PC-3 (cell line): Measurements from ENCODE around the gene PPFIBP2. TPM values are rescaled to one million over a fixed set of nuclear protein-coding genes. Genes with fewer than 3 reads are reported as not detected.

Source experiments
- ATAC-seq: fragments of 200-7000 bp; cut with Tn5 transposase; 2 replicates; pipeline ENCODE4 v1.9.1; 2020; ENCODE audit warnings: mild to moderate bottlenecking, moderate library complexity
- BruUV-seq: library from RNA; stranded (reverse); fragments of 400-500 nt; replicated peaks from 2 replicates; lab custom pipeline; 2021; lab: Mats Ljungman, UMichigan
- CTCF ChIA-PET: fragments of 300-600 bp; sonication (Branson Sonifier 250); formaldehyde crosslinking; loops from one replicate; lab custom pipeline; 2022; ENCODE audit warnings: antibody characterized with exemption; lab: Charles Lee
- POLR2A ChIA-PET: fragments of 300-600 bp; sonication (Branson Sonifier 250); formaldehyde crosslinking; loops from one replicate; lab custom pipeline; 2022; ENCODE audit warnings: antibody characterized with exemption; ENCODE audit not compliant: unreplicated experiment; lab: Charles Lee
- DNase-seq: peaks from one replicate; pipeline ENCODE4 v3.0.0-alpha.2; 2015
- H2AFZ ChIP-seq: fragments of 300-600 bp; sonication (generic); 2 replicates; pipeline ENCODE4 v1.6.0; 2016; ENCODE audit warnings: antibody characterized with exemption, low read length
- H3F3A ChIP-seq: fragments of 300-600 bp; sonication (generic); one replicate; pipeline ENCODE4 v1.6.0; 2017; ENCODE audit warnings: antibody characterized with exemption, low read length, control low read depth, mild to moderate bottlenecking; ENCODE audit not compliant: unreplicated experiment
- H3K27ac ChIP-seq: fragments of 300-600 bp; sonication (generic); 2 replicates; pipeline ENCODE4 v1.5.1; 2016; ENCODE audit warnings: mild to moderate bottlenecking, low read length
- H3K27me3 ChIP-seq: fragments of 300-600 bp; sonication (generic); 2 replicates; pipeline ENCODE4 v1.6.1; 2016; ENCODE audit warnings: low read length, mixed read lengths
- H3K36me3 ChIP-seq: fragments of 300-600 bp; sonication (generic); 2 replicates; pipeline ENCODE4 v1.6.1; 2016; ENCODE audit warnings: low read depth, mixed run types, low read length, mixed read lengths
- H3K4me1 ChIP-seq: fragments of 300-600 bp; sonication (generic); 2 replicates; pipeline ENCODE4 v1.5.1; 2016; ENCODE audit warnings: low read length; ENCODE audit not compliant: insufficient read depth
- H3K4me2 ChIP-seq: fragments of 300-600 bp; sonication (generic); 2 replicates; pipeline ENCODE4 v1.6.0; 2016; ENCODE audit warnings: low read length
- H3K4me3 ChIP-seq: fragments of 300-600 bp; sonication (generic); 2 replicates; pipeline ENCODE4 v1.5.1; 2016; ENCODE audit warnings: mild to moderate bottlenecking, low read length, mixed read lengths
- H3K79me2 ChIP-seq: fragments of 300-600 bp; sonication (generic); 2 replicates; pipeline ENCODE4 v1.6.1; 2017; ENCODE audit warnings: low read length, mixed read lengths
- H3K9ac ChIP-seq: fragments of 300-600 bp; sonication (generic); 2 replicates; pipeline ENCODE4 v1.6.0; 2016; ENCODE audit warnings: mild to moderate bottlenecking, low read length
- H3K9me2 ChIP-seq: fragments of 300-600 bp; sonication (generic); replicated peaks from 2 replicates; pipeline ENCODE4 v1.6.1; 2016; ENCODE audit warnings: mixed run types, low read length, mixed read lengths
- H3K9me3 ChIP-seq: fragments of 300-600 bp; sonication (generic); 2 replicates; pipeline ENCODE4 v1.6.1; 2016; ENCODE audit warnings: low read length, mixed read lengths
- H4K20me1 ChIP-seq: fragments of 300-600 bp; sonication (generic); 2 replicates; pipeline ENCODE4 v1.6.1; 2016; ENCODE audit warnings: low read length, mixed read lengths
- EZH2 ChIP-seq: fragments of 300-600 bp; sonication (generic); IDR thresholded peaks from one replicate; pipeline ENCODE4 v1.6.1; 2017; ENCODE audit warnings: antibody characterized with exemption, mild to moderate bottlenecking, low read length; ENCODE audit not compliant: unreplicated experiment
- EZH2phosphoT487 ChIP-seq: fragments of 300-600 bp; sonication (generic); IDR thresholded peaks from 2 replicates; pipeline ENCODE4 v1.6.1; 2018; ENCODE audit warnings: mild to moderate bottlenecking, antibody characterized with exemption, low read length, borderline replicate concordance
- intact Hi-C: fragments of 100-400 bp; cut with micrococcal nuclease; formaldehyde crosslinking; loops from 2 replicates; pipeline ENCODE4 v1.9.0; 2023
- total RNA-seq: library from RNA; depleted of rRNA; stranded (reverse); fragments of >200 nt; gene quantifications from 2 replicates; pipeline ENCODE4 v1.2.3, GENCODE V29; 2014
- TF ChIP-seq, protein P1 (sequence below): fragments of 300-600 bp; sonication (generic); conservative IDR thresholded peaks from 2 replicates; pipeline ENCODE4 v1.5.1; 2017; ENCODE audit warnings: antibody characterized with exemption, low read depth, mild to moderate bottlenecking, low read length

The PPFIBP2 gene
- total RNA-seq, 1 experiment from 2014 or later, result 3.2 TPM

DNA sequence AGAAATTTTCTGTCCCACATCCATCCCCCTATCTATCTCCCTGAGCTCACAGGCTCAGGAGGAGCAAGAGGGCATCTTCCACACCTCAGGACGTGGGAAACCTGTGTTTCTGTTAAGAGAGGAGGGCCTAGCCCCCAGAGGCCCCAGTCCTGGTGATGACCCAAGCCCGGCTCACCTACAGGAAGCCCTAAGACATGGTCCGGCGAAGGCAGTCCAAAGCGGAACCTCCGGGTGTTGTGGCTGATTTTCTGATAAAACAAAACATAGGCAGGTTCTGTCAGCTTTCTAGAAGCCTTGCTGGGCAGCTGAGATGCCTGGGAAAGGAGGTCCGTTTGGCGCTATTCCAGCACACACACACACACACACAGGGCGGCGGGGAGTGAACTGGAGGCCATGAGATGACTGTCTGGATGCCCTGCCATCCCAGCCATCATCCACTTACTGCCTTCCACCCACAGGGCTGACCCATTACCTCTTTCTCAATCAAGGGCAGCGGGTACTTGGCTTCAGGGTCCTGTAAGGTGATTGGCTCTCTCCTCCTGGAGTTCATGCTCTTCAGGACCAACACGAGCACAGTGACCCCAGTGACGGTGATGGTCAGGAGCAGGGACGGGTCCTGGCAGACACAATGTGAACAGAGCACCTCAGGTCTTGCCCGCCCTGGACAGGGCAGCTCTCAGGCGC, 158.6 kb downstream of the PPFIBP2 start:
- Histone ChIP-seq H4K20me1 (no peaks in the 10 kb centered on the region), H2AFZ (no peak overlapping the region), H3F3A (no peaks in the 10 kb centered on the region), H3K27ac (no peak overlapping the region; the same call in 1 of the 2 replicates), H3K9me3 (no peaks in the 10 kb centered on the region), H3K79me2 (no peaks in the 10 kb centered on the region), H3K9me2 (no peaks in the 10 kb centered on the region), H3K27me3 (no peaks in the 10 kb centered on the region), H3K36me3 (no peaks in the 10 kb centered on the region), H3K9ac (no peak overlapping the region), H3K4me2 (no peak overlapping the region), H3K4me1 (peaks cover 24% of the 10 kb centered on the region), H3K4me3 (no peak overlapping the region)
- POLR2A ChIA-PET, result no interaction called here
- DNase-seq (no peak), ATAC-seq (no peak)
- intact Hi-C loops, result no loop called here
- BruUV-seq, result no TSS peak
- TF ChIP-seq EZH2phosphoT487 (no peak), EZH2 (no peak)
- CTCF ChIA-PET, result no interaction called here

DNA sequence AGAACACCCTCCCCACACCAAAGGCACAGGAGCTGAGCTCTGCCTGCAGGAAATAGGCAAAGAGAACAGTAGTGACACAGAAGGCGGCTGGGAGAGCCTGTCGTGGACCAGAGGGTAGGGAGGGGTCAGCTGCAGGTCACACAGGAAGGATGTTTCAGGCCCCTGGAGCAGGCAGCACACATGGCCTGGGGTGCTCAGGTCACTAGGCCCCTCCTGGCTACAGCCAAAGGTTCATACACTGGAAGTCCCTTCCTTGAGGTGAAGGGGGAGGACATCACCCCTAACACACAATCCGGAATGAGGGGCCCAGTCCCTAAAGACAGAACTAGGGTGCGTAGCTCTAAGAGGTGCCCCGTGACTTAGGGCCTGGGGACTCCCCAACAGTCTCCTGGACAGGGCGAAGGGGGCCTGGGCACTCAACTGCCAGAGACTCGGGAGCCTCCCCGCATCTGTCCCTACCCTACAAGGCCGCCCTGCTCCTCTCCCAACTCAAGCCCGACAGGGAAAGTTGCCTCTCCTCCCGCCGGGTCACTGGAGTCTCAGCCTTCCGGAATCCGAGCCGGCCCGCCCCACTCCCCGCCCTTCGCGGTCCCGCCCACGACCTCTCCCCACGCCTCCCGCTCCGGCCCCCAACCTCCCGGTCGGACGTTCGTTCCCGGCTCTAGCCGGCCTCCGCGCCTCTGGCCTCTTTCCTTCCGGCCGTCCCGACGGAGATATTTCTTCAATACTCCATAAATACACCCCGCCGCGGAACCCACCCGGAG, 159.3 kb downstream of the PPFIBP2 start, which contains the start of gene CYB5R2:
CYB5R2 (minus strand) TSS at position 541 of the 764 bp plus-strand sequence. CDS start 675 bp downstream, outside the sequence.
- no peak within 1 kb of the TSS for H2AFZ ChIP-seq
- H3K4me2 ChIP-seq, result no peak within 1 kb of the TSS

GRCh38 chr11:7673724-7674434, 160.1 kb downstream of the PPFIBP2 start:
- POLR2A ChIA-PET, result no interaction called here
- Histone ChIP-seq H3K36me3 (no peaks in the 10 kb centered on the region), H3K9me3 (no peaks in the 10 kb centered on the region), H3K9ac (no peak overlapping the region), H2AFZ (no peak overlapping the region), H3F3A (no peaks in the 10 kb centered on the region), H4K20me1 (no peaks in the 10 kb centered on the region), H3K27ac (no peak overlapping the region), H3K4me2 (no peak overlapping the region), H3K27me3 (no peaks in the 10 kb centered on the region), H3K9me2 (no peaks in the 10 kb centered on the region), H3K4me1 (peaks cover 30% of the 10 kb centered on the region), H3K79me2 (no peaks in the 10 kb centered on the region), H3K4me3 (no peak overlapping the region)
- intact Hi-C loops, result no loop called here
- DNase-seq (no peak), ATAC-seq (no peak)
- CTCF ChIA-PET, result no interaction called here
- TF ChIP-seq, protein P1, sequence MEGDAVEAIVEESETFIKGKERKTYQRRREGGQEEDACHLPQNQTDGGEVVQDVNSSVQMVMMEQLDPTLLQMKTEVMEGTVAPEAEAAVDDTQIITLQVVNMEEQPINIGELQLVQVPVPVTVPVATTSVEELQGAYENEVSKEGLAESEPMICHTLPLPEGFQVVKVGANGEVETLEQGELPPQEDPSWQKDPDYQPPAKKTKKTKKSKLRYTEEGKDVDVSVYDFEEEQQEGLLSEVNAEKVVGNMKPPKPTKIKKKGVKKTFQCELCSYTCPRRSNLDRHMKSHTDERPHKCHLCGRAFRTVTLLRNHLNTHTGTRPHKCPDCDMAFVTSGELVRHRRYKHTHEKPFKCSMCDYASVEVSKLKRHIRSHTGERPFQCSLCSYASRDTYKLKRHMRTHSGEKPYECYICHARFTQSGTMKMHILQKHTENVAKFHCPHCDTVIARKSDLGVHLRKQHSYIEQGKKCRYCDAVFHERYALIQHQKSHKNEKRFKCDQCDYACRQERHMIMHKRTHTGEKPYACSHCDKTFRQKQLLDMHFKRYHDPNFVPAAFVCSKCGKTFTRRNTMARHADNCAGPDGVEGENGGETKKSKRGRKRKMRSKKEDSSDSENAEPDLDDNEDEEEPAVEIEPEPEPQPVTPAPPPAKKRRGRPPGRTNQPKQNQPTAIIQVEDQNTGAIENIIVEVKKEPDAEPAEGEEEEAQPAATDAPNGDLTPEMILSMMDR, result no peak
- no peak for TF ChIP-seq EZH2phosphoT487
- TF ChIP-seq EZH2, result no peak
- no TSS peak for BruUV-seq

More for the DNA sequence above, 159.3 kb downstream of the PPFIBP2 start, which contains the start of gene CYB5R2:
- DNase-seq (no peak), ATAC-seq (no peak)
- H3K9me3 ChIP-seq, result no peaks in the 10 kb centered on the region
- no TSS peak for BruUV-seq
- H3K9ac ChIP-seq, result no peak within 1 kb of the TSS
- no peaks in the 10 kb centered on the region for H3K27me3 ChIP-seq
- no peak within 1 kb of the TSS for H3K4me3 ChIP-seq
- no peaks in the 10 kb centered on the region for H3K36me3 ChIP-seq
- peaks cover 30% of the 10 kb centered on the region for H3K4me1 ChIP-seq
- H3F3A ChIP-seq, result no peaks in the 10 kb centered on the region
- TF ChIP-seq, protein P1, result no peak
- TF ChIP-seq EZH2 (no peak), EZH2phosphoT487 (no peak)
- H3K79me2 ChIP-seq, result no peaks in the 10 kb centered on the region
- ChIA-PET CTCF (no interaction called here), POLR2A (no interaction called here)
- H4K20me1 ChIP-seq, result no peaks in the 10 kb centered on the region
- intact Hi-C loops, result no loop called here
- no peak within 1 kb of the TSS for H3K27ac ChIP-seq
- no peaks in the 10 kb centered on the region for H3K9me2 ChIP-seq
